Activated CD4-positive, alpha-beta T cell treated with anti-CD3 and anti-CD28 coated beads for 1 hour (primary cell): ENCODE results near the gene KSR2.

Experiments
- DNase-seq: peaks from one replicate; pipeline ENCODE4 v3.0.0-alpha.2; 2020

KSR2 gene

GRCh38 chr12:117564881-117565280 lies 403.9 kb downstream of the KSR2 start:
- no peak for DNase-seq

DNA sequence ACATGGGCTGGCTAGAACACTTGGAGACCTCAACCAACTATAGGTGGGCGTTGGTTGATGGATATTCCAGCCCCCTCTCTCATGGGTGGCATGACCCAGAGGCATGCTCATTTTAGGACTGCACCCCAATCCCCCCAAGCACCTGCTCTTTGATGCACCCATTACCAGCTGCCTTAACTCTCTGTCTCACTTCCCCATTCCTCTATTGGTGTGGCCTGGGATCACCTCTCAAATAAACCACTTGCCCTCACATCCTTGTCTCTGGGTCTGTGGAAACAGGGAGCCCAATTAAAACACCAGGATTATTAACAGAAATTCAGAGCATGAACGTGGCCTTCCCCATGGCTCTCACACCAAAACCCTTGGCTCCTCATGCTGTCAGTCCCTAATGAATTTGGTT lies 405.1 kb downstream of the KSR2 start:
- DNase-seq = no peak

- DNase-seq = no peak
Measured at GRCh38 chr12:117563007-117563406, 405.8 kb downstream of the KSR2 start.

DNA sequence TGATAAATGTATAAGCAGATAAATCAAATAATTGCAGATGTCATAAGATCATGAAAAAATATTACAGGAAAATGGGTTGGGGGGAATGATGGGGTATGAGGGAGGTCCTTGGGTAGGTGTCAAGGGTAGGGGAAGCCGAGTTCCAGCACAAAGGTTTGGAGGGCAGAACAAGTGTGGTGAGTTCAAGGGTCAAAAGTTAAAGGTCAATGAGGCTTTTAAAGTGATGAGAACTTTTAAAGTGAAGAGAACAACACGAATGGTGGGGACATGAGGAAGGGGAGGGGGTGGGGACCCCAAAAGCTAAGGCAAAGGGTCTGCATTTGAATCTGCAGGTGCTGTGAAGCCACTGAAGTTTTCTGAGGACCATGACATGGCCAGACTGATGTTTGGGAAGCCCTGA lies 406.8 kb downstream of the KSR2 start:
- DNase-seq = no peak

- no peak for DNase-seq
Measured at GRCh38 chr12:117559978-117560377, 408.8 kb downstream of the KSR2 start.

GRCh38 chr12:117555889-117556288 lies 412.9 kb downstream of the KSR2 start:
- no peak for DNase-seq

DNA sequence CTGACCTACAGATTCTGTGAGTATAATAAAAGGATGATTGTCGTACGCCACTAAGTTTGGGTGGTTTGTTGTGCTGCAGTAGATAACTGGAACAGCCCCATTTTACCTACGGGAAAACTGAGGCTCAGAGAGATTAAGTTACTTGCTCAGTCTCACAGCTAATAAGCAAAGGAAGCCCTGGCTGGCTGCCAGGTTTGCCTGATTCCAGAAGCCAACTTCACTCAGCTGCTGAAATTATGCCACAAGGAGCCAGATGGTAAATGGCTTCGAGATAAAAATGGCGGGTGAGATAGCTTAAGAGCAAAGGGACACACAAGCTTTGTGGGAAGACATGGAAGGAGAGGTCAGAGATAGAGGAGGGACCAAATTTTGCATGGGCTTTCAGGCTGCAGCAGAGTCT lies 415.8 kb downstream of the KSR2 start:
- no peak for DNase-seq

DNA sequence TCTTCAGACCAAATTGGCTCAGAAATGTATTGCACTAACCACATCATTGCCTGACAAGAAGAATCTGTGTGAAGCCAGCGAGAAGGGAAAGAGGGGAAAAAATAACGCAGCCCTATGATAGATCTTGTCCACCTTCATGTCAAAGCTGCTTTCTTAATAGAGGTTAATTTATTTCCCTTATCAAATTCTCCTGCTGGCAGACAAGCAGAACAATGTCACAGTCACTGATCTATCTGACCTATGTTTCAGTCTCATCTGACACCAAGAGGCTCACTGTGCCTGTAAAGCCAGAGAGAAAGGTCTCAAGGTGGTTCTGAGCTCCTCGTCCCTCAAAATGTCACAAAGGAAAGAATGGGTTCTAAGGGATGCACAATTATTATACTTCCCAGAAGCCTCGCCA lies 417.1 kb downstream of the KSR2 start:
- DNase-seq = no peak

DNA sequence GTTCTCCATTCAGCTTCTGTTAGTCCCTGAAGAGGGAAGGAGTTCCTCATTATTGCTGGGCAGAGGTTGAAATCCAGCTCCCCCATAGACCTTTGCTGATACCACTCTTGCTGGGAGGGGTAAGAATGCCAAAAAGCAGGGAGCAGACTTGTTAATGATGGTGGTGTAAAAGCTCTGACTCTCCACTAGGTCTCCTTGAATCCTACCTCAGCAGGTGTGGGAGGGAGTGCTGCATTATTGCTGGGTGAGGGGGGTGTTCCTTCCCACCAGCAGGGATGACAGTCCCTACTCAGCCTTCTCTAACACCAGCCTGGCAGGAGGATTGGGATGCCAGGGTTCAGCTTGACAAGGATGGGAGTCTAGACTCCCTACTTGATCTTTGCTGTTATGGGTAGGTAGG lies 421.6 kb downstream of the KSR2 start:
- no peak for DNase-seq

- no peak for DNase-seq
Measured at GRCh38 chr12:117545216-117545615, 423.6 kb downstream of the KSR2 start.

- no peak for DNase-seq
Measured at GRCh38 chr12:117540011-117540410, 428.8 kb downstream of the KSR2 start.

GRCh38 chr12:117538926-117539325 lies 429.9 kb downstream of the KSR2 start:
- DNase-seq = no peak

DNA sequence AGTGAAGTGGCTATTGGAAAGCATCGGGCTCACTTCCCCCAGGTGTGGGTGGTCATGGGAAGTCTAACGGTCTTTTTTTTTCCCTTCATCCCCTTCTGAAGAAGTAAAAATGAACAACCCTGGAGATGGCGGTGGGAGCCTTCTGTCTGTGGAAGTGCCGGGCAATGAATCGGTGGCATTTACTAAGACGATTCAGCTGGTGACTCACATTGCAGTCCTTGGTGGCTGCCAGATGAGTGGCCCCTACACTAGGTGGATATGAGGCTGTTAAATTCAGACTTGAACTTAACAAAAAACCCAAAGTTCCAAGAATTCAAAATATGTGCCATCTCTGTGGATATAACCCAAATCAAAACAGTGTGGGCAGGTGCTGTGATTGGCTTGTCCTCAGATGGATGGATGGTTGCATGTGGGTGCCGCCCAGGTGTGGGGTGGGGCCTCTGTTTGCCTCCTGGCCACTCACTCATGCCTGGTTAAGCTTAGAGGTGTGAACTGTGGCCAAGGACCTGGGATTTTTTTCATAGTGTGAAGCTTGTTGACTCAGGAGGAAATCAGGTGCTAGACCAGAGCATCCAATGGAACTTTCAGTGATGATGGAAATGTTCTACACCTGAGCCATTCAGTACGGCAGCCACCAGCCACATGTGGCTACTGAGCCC lies 430.6 kb downstream of the KSR2 start:
- no peak for DNase-seq

- DNase-seq = no peak
Measured at GRCh38 chr12:117533687-117534086, 435.1 kb downstream of the KSR2 start.

GRCh38 chr12:117530796-117531195 lies 438.0 kb downstream of the KSR2 start:
- no peak for DNase-seq

DNA sequence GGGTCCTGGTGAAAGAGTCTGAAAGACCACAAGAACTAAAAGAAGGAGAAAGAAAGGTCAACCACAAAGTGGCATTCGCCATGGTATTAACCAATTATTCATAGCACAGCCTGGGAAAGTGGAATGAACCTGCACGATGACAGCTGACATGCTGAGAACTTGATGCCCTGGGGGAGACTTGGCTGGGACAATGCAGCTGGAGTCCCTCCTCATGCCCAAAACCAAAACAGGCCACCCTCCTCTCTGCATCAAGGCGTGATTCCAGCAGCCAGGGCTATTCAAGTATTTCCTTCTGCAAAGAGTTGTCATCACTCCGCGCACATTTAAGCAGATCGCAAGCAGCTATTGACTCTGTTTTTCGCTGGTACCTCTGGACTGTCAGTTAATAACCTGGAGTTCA lies 440.3 kb downstream of the KSR2 start:
- no peak for DNase-seq

GRCh38 chr12:117527479-117527855 lies 441.3 kb downstream of the KSR2 start:
- DNase-seq = no peak

DNA sequence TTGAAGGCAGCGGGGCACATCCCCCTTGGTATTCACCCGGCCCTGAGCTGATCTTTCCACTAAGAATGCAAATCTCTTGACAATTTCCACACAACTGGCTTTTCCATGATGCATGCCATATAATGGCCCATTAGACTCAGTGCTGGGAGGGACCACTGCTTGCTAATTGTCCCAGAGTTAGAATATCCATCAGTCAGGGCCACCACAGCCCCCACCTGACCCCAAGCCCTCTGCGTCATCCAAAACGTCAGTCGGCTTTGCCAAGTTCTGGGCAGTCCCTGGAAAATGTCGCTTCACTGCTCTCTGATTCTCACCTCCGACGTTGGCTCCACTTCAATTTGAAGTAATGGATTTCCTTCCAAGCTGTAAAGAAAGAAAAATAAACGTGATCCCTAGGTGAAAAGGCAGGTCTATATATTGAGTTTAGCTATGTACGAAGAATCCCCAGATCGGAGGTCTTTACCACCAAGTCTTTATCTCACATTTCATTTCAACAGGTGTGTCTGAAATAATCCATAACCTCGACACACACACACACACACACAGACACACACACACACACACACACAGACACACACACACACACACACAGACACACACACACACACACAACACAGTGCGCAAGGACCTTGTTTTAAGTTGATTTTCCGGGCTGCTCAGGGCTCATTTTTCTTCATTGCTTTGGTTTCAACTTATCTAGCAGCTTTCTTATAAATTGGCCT lies 441.9 kb downstream of the KSR2 start:
- DNase-seq = no peak

GRCh38 chr12:117525766-117526165 lies 443.0 kb downstream of the KSR2 start:
- DNase-seq = no peak

DNA sequence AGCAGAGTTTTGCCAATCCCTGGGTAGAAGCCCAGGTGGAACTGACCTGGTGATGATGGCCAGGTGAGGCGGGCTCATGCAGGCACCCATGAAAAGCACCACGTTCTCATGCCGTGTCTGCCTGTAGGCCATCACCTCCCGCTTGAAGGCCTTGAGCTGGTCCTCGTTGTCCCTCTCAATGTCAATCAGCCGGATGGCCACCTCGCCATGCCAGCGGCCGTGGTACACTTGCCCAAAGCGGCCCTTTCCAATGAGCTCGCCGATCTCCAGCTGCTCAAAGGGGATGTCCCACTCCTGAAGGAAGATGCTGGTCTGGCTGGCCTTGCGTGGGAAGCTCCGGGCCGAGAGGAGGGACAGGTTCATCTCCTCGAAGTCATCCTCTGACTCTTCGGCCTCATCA lies 444.0 kb downstream of the KSR2 start:
- DNase-seq = no peak

GRCh38 chr12:117523971-117524370 lies 444.8 kb downstream of the KSR2 start:
- no peak for DNase-seq

GRCh38 chr12:117522559-117522958 lies 446.2 kb downstream of the KSR2 start:
- DNase-seq = no peak

DNA sequence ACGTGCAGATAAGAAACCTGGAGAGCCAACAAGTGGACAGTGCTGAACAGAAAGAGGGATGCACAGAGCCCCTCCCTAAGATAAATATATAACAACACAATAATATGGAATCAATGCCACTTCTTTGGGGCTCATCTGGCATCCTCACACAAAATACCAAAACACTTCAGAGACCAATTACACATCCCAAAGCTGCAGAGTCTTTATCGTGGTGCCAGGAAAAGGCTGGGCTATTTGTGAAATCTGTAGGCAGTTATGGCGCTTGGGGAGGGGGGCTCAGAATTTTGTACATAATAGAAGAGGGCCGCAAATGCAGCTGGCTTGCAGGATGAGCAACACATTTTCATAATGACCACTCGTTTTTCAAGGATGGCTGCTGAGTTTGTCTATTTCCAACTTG lies 446.9 kb downstream of the KSR2 start:
- no peak for DNase-seq

DNA sequence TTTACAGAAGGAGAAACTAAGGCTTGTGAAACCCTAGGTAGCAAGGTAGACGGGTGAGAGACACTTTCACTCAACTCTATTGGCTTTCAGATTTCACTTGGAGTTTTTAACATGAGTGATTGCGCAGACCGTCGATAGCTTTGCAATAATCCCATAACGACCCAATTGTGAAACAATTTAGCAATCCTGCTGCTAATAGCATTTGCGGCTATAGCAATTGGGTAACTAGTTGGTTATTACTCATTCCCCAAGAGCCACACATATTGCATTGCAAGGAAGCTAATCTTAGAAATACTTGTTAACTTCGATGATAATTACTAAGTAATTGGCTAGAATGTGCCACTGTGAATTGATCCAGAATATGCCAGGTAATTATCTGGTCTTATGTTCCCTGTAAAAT lies 447.4 kb downstream of the KSR2 start:
- DNase-seq = no peak
